HepG2 (cell line): ENCODE results near the gene TTLL11. TPM values are rescaled to one million over a fixed set of nuclear protein-coding genes. Genes with fewer than 3 reads are reported as not detected.
A peak's percentile ranks its signal among the peaks of the same experiment; 100 is the strongest.

Experiments
- FOXM1 ChIP-seq: sonication (generic); formaldehyde crosslinking; IDR thresholded peaks from 2 replicates; pipeline ENCODE4 v1.5.0; 2020; ENCODE audit warnings: missing genetic modification reagents
- GATA4 ChIP-seq: sonication (generic); IDR thresholded peaks from 2 replicates; pipeline ENCODE4 v1.6.1; 2016; ENCODE audit warnings: antibody characterized with exemption, low read depth, borderline replicate concordance
- KDM6A ChIP-seq: IDR thresholded peaks from 2 replicates; pipeline ENCODE4 v1.6.1; 2016; ENCODE audit warnings: low read depth
- KLF16 ChIP-seq, 2 experiments: sonication (generic) in 1 of 2; formaldehyde crosslinking in 1 of 2; IDR thresholded peaks; 2 replicates each; pipeline versions ENCODE4 v1.6.1 to v1.8.0; 2016 to 2023; ENCODE audit warnings: missing genetic modification reagents in 2 of 2, missing compliant biosample characterization in 1 of 2
- MEIS2 ChIP-seq: sonication (generic); formaldehyde crosslinking; IDR thresholded peaks from 2 replicates; pipeline ENCODE4 v1.9.0; 2021; ENCODE audit warnings: mild to moderate bottlenecking, missing genetic modification reagents
- MTA1 ChIP-seq: sonication (generic); formaldehyde crosslinking; IDR thresholded peaks from 2 replicates; pipeline ENCODE4 v1.4.0; 2020; ENCODE audit warnings: missing genetic modification reagents, mild to moderate bottlenecking, borderline replicate concordance
- NCOA1 ChIP-seq: sonication (generic); formaldehyde crosslinking; IDR thresholded peaks from 2 replicates; pipeline ENCODE4 v1.9.0; 2021; ENCODE audit warnings: missing genetic modification reagents
- NKX3-1 ChIP-seq: sonication (generic); formaldehyde crosslinking; IDR thresholded peaks from 2 replicates; pipeline ENCODE4 v1.5.0; 2020; ENCODE audit warnings: missing genetic modification reagents
- PAX8 ChIP-seq: sonication (generic); formaldehyde crosslinking; IDR thresholded peaks from 2 replicates; pipeline ENCODE4 v1.8.0; 2022; ENCODE audit warnings: mild to moderate bottlenecking, missing genetic modification reagents, borderline replicate concordance
- PREB ChIP-seq: sonication (generic); formaldehyde crosslinking; IDR thresholded peaks from 2 replicates; pipeline ENCODE4 v1.4.0; 2020; ENCODE audit warnings: missing genetic modification reagents
- PRPF4 ChIP-seq: fragments of 200-400 bp; formaldehyde crosslinking; IDR thresholded peaks from 2 replicates; pipeline ENCODE4 v1.6.1; 2016; ENCODE audit warnings: low read length, low read depth; ENCODE audit not compliant: poor library complexity, severe bottlenecking
- RARA ChIP-seq: IDR thresholded peaks from 2 replicates; pipeline ENCODE4 v1.6.1; 2016; ENCODE audit warnings: missing genetic modification reagents, missing compliant biosample characterization
- RBAK ChIP-seq: sonication (generic); formaldehyde crosslinking; IDR thresholded peaks from 2 replicates; pipeline ENCODE4 v1.5.1; 2020; ENCODE audit warnings: mild to moderate bottlenecking, missing genetic modification reagents
- XBP1 ChIP-seq: sonication (generic); formaldehyde crosslinking; IDR thresholded peaks from 2 replicates; pipeline ENCODE4 v1.5.0; 2020; ENCODE audit warnings: missing genetic modification reagents
- YEATS4 ChIP-seq: sonication (generic); formaldehyde crosslinking; IDR thresholded peaks from 2 replicates; pipeline ENCODE4 v1.4.0; 2020; ENCODE audit warnings: missing genetic modification reagents, borderline replicate concordance
- ZNF263 ChIP-seq: sonication (generic); formaldehyde crosslinking; IDR thresholded peaks from 2 replicates; pipeline ENCODE4 v1.4.0; 2020; ENCODE audit warnings: missing genetic modification reagents
- ZNF292 ChIP-seq: sonication (generic); formaldehyde crosslinking; IDR thresholded peaks from 2 replicates; pipeline ENCODE4 v1.8.1; 2022; ENCODE audit warnings: mild to moderate bottlenecking, low read depth, missing genetic modification reagents, borderline replicate concordance
- ZNF44 ChIP-seq: sonication (generic); formaldehyde crosslinking; IDR thresholded peaks from 2 replicates; pipeline ENCODE4 v1.5.1; 2020; ENCODE audit warnings: mild to moderate bottlenecking, missing genetic modification reagents
- ZNF484 ChIP-seq: sonication (generic); formaldehyde crosslinking; IDR thresholded peaks from 2 replicates; pipeline ENCODE4 v1.5.1; 2020; ENCODE audit warnings: mild to moderate bottlenecking, low read depth, missing genetic modification reagents, borderline replicate concordance
- ZNF556 ChIP-seq: sonication (generic); formaldehyde crosslinking; IDR thresholded peaks from 2 replicates; pipeline ENCODE4 v1.4.0; 2020; ENCODE audit warnings: mild to moderate bottlenecking, missing genetic modification reagents, borderline replicate concordance
- ZNF724P ChIP-seq: sonication (generic); formaldehyde crosslinking; IDR thresholded peaks from 2 replicates; pipeline ENCODE4 v1.8.0; 2022; ENCODE audit warnings: missing genetic modification reagents, borderline replicate concordance
- ZNF879 ChIP-seq: sonication (generic); formaldehyde crosslinking; IDR thresholded peaks from 2 replicates; pipeline ENCODE4 v1.8.1; 2023; ENCODE audit warnings: missing genetic modification reagents
- polyA plus RNA-seq, 8 experiments: library from polyadenylated mRNA; depleted of rRNA in 3 of 8; stranded (reverse) in 7 of 8; unstranded in 1 of 8; fragments of >200 nt; fragmentation: Illumina TruSeq in 4 of 8; extraction: Trizol in 4 of 8; gene quantifications; 2 replicates each; pipeline versions ENCODE4 v1.2.1 to v1.2.3, GENCODE V29; 2011 to 2016; ENCODE audit warnings: low read depth in 4 of 8, missing spikeins in 1 of 8, mixed read lengths in 1 of 8; ENCODE audit not compliant: insufficient read depth in 1 of 8
- total RNA-seq, 5 experiments: library from RNA; depleted of rRNA; stranded (reverse); fragments of >200 nt; fragmentation: Illumina TruSeq; extraction: Trizol; gene quantifications; 2 replicates each; pipeline ENCODE4 v1.2.3, GENCODE V29; 2016; ENCODE audit warnings: low read depth in 1 of 5
- TF ChIP-seq, protein P1 (sequence below): sonication (generic); formaldehyde crosslinking; IDR thresholded peaks from 2 replicates; pipeline ENCODE4 v1.4.0; 2020; ENCODE audit warnings: missing genetic modification reagents, mild to moderate bottlenecking, borderline replicate concordance

TTLL11 gene
- total and polyA plus RNA-seq, 2 of the 13 experiments (the other 11 are each of a cell fraction or from before 2014, with no cell fraction given): 4.5 to 5.2 TPM

- TF ChIP-seq ZNF556 (peak; percentile 96; the same call in 1 of the 2 replicates), ZNF263 (CRISPR knock-in tag) (peak; percentile 20; the same call in 1 of the 2 replicates), GATA4 (no peak), YEATS4 (CRISPR knock-in tag) (peak; percentile 94), ZNF484 (CRISPR knock-in tag) (no peak), PREB (CRISPR knock-in tag) (peak; percentile 66; the same call in 1 of the 2 replicates), NKX3-1 (CRISPR knock-in tag) (0 out of 2 replicates have a peak, but pooled peaks have one; percentile 19), FOXM1 (no peak), PRPF4 (no peak), RARA (CRISPR knock-in tag) (no peak), KLF16 (CRISPR knock-in tag; IDR thresholded peaks at IDR 0.05) (peak in 1 of 2 experiments; percentile 80; a peak in 2 of 4 replicates), ZNF292 (CRISPR knock-in tag) (peak; percentile 50; the same call in 1 of the 2 replicates), PAX8 (CRISPR knock-in tag) (peak; percentile 61; the same call in 1 of the 2 replicates), MEIS2 (CRISPR knock-in tag) (peak; percentile 97), ZNF879 (CRISPR knock-in tag) (no peak), XBP1 (CRISPR knock-in tag) (no peak), ZNF44 (CRISPR knock-in tag) (no peak), KDM6A (CRISPR knock-in tag) (no peak), MTA1 (peak; percentile 70; the same call in 1 of the 2 replicates), NCOA1 (no peak), RBAK (CRISPR knock-in tag) (no peak), ZNF724P (CRISPR knock-in tag) (no peak)
- TF ChIP-seq, protein P1, sequence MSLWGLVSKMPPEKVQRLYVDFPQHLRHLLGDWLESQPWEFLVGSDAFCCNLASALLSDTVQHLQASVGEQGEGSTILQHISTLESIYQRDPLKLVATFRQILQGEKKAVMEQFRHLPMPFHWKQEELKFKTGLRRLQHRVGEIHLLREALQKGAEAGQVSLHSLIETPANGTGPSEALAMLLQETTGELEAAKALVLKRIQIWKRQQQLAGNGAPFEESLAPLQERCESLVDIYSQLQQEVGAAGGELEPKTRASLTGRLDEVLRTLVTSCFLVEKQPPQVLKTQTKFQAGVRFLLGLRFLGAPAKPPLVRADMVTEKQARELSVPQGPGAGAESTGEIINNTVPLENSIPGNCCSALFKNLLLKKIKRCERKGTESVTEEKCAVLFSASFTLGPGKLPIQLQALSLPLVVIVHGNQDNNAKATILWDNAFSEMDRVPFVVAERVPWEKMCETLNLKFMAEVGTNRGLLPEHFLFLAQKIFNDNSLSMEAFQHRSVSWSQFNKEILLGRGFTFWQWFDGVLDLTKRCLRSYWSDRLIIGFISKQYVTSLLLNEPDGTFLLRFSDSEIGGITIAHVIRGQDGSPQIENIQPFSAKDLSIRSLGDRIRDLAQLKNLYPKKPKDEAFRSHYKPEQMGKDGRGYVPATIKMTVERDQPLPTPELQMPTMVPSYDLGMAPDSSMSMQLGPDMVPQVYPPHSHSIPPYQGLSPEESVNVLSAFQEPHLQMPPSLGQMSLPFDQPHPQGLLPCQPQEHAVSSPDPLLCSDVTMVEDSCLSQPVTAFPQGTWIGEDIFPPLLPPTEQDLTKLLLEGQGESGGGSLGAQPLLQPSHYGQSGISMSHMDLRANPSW (CRISPR knock-in tag): no peak
Measured at GRCh38 chr9:122092611-122093506, at the start of gene TTLL11 (continued).
